ENCODE measurements around the gene BLMH. TPM values are rescaled to one million over a fixed set of nuclear protein-coding genes. Genes with fewer than 3 reads are reported as not detected.
A peak's percentile ranks its signal among the peaks of the same experiment; 100 is the strongest.

The BLMH gene
- total RNA-seq, 4 donors from 2014 or later: 13.5 to 32.1 (median 20.4) TPM

DNA sequence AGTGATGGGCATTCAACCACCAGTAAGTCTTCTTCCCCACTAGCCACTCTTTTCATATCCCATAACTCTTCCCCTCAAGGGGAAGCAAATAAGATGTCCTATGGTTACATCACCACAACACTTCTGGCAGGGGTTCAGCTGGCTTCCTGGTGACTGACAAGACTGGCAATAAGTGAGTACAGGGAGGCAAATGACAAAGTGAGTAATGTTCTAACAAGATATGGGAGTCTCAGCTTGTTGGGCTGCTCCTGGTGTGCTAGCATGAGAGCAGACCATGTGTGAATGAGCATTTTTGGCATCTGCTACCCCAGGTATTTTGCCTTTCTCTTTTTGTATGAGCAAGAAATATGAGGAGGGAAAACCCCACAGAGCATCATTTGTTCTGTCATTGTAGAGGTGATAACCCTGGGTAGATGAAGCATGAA lies 32.2 kb upstream of the BLMH start:
- TF ChIP-seq POLR2AphosphoS5 (IDR thresholded peaks at IDR 0.05) (no peak), POLR2A (IDR thresholded peaks at IDR 0.05) (no peak), EP300 (IDR thresholded peaks at IDR 0.05; ENCODE audit: low read depth) (no peak)
- TF ChIP-seq, protein P1, sequence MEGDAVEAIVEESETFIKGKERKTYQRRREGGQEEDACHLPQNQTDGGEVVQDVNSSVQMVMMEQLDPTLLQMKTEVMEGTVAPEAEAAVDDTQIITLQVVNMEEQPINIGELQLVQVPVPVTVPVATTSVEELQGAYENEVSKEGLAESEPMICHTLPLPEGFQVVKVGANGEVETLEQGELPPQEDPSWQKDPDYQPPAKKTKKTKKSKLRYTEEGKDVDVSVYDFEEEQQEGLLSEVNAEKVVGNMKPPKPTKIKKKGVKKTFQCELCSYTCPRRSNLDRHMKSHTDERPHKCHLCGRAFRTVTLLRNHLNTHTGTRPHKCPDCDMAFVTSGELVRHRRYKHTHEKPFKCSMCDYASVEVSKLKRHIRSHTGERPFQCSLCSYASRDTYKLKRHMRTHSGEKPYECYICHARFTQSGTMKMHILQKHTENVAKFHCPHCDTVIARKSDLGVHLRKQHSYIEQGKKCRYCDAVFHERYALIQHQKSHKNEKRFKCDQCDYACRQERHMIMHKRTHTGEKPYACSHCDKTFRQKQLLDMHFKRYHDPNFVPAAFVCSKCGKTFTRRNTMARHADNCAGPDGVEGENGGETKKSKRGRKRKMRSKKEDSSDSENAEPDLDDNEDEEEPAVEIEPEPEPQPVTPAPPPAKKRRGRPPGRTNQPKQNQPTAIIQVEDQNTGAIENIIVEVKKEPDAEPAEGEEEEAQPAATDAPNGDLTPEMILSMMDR (IDR thresholded peaks at IDR 0.05): no peak
- H3K27me3 ChIP-seq: no peaks in the 10 kb centered on the region
- no peak overlapping the region for H3K4me3 ChIP-seq
- intact Hi-C loops (cut with DNase I; ENCODE audit: low total_unique reads) (no loop called here), in situ Hi-C loops (cut with MboI; ENCODE audit: low pct_ligation_motif_present in 1 of 4, low pct_unique_long_range_greater_than_20kb in 1 of 4, low sequenced_read_pairs in 3 of 4) (loop anchor here in 1 of 4 donors (10.0 kb wide), 1 partner anchor 219 kb away; no protein-coding TSS in a partner anchor)
- H3K27ac ChIP-seq: no peak overlapping the region
- no peaks in the 10 kb centered on the region for H3K36me3 ChIP-seq
- H3K4me1 ChIP-seq: peaks cover 0 to 9% (median 0%) of the 10 kb centered on the region in 4 donors
- H3K9me3 ChIP-seq: no peaks in the 10 kb centered on the region
- peak; percentile 49 for DNase-seq

DNA sequence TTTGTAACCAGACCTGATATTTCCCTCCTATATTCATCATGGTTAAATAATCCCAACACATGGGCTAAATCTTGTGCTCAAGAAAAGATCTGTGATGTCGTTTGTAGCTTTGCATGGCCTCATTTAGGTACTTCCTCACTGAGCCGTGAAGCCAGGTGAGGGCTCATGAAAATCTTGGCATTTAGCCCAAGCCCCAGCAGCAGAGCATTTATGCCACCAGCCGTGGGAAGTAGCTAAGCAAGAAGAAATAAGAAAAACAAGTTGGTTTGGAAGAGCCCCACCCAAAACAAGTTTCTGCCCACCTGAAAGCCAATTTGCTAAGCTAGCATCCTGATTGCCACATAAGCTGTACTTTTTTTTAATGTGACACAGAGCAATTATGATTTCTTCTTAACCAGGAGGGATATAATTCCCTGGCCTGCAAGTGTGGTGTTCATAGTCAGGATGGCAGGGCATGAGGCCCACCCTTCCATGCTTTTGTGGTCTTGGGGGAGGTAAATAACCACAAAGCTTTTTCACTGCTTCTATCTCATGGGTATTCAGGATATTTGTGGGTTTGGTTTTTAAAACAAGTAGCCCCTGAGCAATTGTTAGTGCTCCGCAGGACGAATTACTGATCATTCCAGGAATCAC lies 31.6 kb upstream of the BLMH start:
- in situ Hi-C loops (cut with MboI; ENCODE audit: low pct_ligation_motif_present in 1 of 4, low pct_unique_long_range_greater_than_20kb in 1 of 4, low sequenced_read_pairs in 3 of 4): loop anchor here in 1 of 4 donors (10.0 kb wide), 1 partner anchor 219 kb away; no protein-coding TSS in a partner anchor
- Histone ChIP-seq H3K4me3 (no peak overlapping the region), H3K4me1 (peaks cover 0 to 9% (median 0%) of the 10 kb centered on the region in 4 donors), H3K27ac (no peak overlapping the region), H3K36me3 (no peaks in the 10 kb centered on the region), H3K9me3 (no peaks in the 10 kb centered on the region), H3K27me3 (no peaks in the 10 kb centered on the region)
- TF ChIP-seq, protein P1 (IDR thresholded peaks at IDR 0.05): no peak
- no peak for TF ChIP-seq EP300 (IDR thresholded peaks at IDR 0.05; ENCODE audit: low read depth)
- TF ChIP-seq POLR2AphosphoS5 (IDR thresholded peaks at IDR 0.05): no peak
- TF ChIP-seq POLR2A (IDR thresholded peaks at IDR 0.05): no peak
- intact Hi-C loops (cut with DNase I; ENCODE audit: low total_unique reads): no loop called here
- WGBS, 2 donors (ENCODE audit: low coverage in 1 of 2): 10 to 43% methylated on average over 2 to 5 of the region's 5 CpGs
- peak; percentile 22 for DNase-seq

DNA sequence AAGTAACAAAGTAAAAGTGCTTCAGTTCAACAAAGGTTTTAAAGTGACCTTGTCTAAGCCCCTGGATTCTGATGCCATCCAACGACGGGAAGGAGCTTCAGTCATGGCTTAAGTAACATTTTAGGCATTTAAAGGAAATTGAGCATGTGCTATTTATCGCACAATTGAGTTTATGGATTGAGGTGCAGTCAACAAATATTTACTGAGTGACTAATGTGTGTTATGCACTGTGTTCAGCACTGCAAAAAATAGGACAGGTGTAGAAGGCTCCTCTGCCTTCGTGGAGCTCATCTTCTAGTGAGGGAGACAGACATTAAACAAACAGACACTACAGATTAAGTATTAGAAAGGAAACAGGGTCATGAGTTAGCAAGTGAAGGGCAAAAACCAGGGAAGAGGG lies 29.6 kb upstream of the BLMH start:
- no peak for DNase-seq
- WGBS, 2 donors (ENCODE audit: low coverage in 1 of 2): 35 to 57% methylated on average over 4 of the region's 4 CpGs
- in situ Hi-C loops (cut with MboI; ENCODE audit: low pct_ligation_motif_present in 1 of 4, low pct_unique_long_range_greater_than_20kb in 1 of 4, low sequenced_read_pairs in 3 of 4) (loop anchor here in 1 of 4 donors (10.0 kb wide), 1 partner anchor 217 kb away; no protein-coding TSS in a partner anchor), intact Hi-C loops (cut with DNase I; ENCODE audit: low total_unique reads) (no loop called here)
- Histone ChIP-seq H3K27me3 (no peaks in the 10 kb centered on the region), H3K36me3 (no peaks in the 10 kb centered on the region), H3K27ac (no peak overlapping the region), H3K9me3 (no peaks in the 10 kb centered on the region), H3K4me1 (peaks cover 0 to 15% (median 6%) of the 10 kb centered on the region in 4 donors), H3K4me3 (no peak overlapping the region)
- TF ChIP-seq POLR2A (IDR thresholded peaks at IDR 0.05) (no peak), POLR2AphosphoS5 (IDR thresholded peaks at IDR 0.05) (no peak), EP300 (IDR thresholded peaks at IDR 0.05; ENCODE audit: low read depth) (no peak)
- TF ChIP-seq, protein P1 (IDR thresholded peaks at IDR 0.05): no peak

DNA sequence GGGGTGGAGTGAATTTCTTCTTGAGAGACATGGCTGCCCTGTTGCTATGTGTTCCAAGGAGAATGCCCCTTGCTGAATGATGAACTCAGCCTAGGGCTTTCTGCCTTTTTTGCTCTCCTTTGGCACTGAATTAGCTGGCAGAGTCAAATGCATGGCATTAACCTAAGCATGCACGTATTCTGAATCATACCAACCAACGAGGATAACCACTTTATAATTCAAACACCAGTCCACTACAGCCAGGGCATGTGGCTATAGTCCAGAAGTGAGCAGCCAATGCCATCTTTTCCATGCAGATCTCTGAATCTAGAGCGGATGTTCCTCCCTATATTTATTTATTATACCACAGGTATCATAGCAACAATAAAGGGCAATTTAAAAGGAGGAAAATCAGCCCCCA lies 26.4 kb upstream of the BLMH start:
- 63 to 100% methylated on average over 1 to 3 of the region's 3 CpGs for WGBS, 2 donors (ENCODE audit: low coverage in 1 of 2)
- in situ Hi-C loops (cut with MboI; ENCODE audit: low pct_ligation_motif_present in 1 of 4, low pct_unique_long_range_greater_than_20kb in 1 of 4, low sequenced_read_pairs in 3 of 4): no loop called here
- no peaks in the 10 kb centered on the region for H3K27me3 ChIP-seq
- H3K4me1 ChIP-seq: peaks cover 0 to 37% (median 16%) of the 10 kb centered on the region in 4 donors
- H3K36me3 ChIP-seq: no peaks in the 10 kb centered on the region
- H3K27ac ChIP-seq: no peak overlapping the region
- H3K4me3 ChIP-seq: no peak overlapping the region
- TF ChIP-seq POLR2AphosphoS5 (IDR thresholded peaks at IDR 0.05) (no peak), POLR2A (IDR thresholded peaks at IDR 0.05) (no peak), EP300 (IDR thresholded peaks at IDR 0.05; ENCODE audit: low read depth) (no peak)
- TF ChIP-seq, protein P1 (IDR thresholded peaks at IDR 0.05): no peak
- no peaks in the 10 kb centered on the region for H3K9me3 ChIP-seq
- no peak for DNase-seq
- intact Hi-C loops (cut with DNase I; ENCODE audit: low total_unique reads): no loop called here

Data from transverse colon (tissue), 4 donors.